DOHH2 (cell line): ENCODE measurements around the gene AGPAT1.
"Not testable (repeated sequence)": the region's sequence is repeated elsewhere in the genome, so short reads cannot be mapped to it uniquely, and the experiment has no call there.

Experiments used
- CTCF ChIP-seq: fragments of 200-600 bp; sonication (generic); IDR thresholded peaks from one replicate; pipeline ENCODE4 v1.5.1; 2014; ENCODE audit warnings: antibody characterized with exemption, mild to moderate bottlenecking, low read depth, low read length; ENCODE audit not compliant: poor library complexity, severe bottlenecking
- EZH2phosphoT487 ChIP-seq: fragments of 200-600 bp; sonication (generic); IDR thresholded peaks from 2 replicates; pipeline ENCODE4 v1.6.1; 2017; ENCODE audit warnings: borderline replicate concordance, mild to moderate bottlenecking, antibody characterized with exemption, low read length, moderate library complexity, mixed read lengths

- TF ChIP-seq CTCF, EZH2phosphoT487: not testable (repeated sequence)
Measured at GRCh38 chr6:32211432-32211831, 35.5 kb upstream of the AGPAT1 start.
